DMS53 treated with DMSO at 0.1 percent for 48 hours (cell line): Measurements from ENCODE around the gene PLEK.
"Not testable (repeated sequence)": the region's sequence is repeated elsewhere in the genome, so short reads cannot be mapped to it uniquely, and the experiment has no call there.

Experiments used
- DNase-seq: peaks from one replicate; lab custom pipeline; 2025; ENCODE audit not compliant: unreplicated experiment; lab: John Stamatoyannopoulos, UW

Gene PLEK, protein sequence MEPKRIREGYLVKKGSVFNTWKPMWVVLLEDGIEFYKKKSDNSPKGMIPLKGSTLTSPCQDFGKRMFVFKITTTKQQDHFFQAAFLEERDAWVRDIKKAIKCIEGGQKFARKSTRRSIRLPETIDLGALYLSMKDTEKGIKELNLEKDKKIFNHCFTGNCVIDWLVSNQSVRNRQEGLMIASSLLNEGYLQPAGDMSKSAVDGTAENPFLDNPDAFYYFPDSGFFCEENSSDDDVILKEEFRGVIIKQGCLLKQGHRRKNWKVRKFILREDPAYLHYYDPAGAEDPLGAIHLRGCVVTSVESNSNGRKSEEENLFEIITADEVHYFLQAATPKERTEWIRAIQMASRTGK

GRCh38 chr2:68365087-68365486, at the start of gene PLEK:
Gene PLEK, plus strand, starts transcription at chr2:68365282. Its CDS starts 70 bp downstream, at chr2:68365352.
- no peak for DNase-seq

GRCh38 chr2:68316111-68316510, 49.0 kb upstream of the PLEK start:
- DNase-seq: no peak

DNA sequence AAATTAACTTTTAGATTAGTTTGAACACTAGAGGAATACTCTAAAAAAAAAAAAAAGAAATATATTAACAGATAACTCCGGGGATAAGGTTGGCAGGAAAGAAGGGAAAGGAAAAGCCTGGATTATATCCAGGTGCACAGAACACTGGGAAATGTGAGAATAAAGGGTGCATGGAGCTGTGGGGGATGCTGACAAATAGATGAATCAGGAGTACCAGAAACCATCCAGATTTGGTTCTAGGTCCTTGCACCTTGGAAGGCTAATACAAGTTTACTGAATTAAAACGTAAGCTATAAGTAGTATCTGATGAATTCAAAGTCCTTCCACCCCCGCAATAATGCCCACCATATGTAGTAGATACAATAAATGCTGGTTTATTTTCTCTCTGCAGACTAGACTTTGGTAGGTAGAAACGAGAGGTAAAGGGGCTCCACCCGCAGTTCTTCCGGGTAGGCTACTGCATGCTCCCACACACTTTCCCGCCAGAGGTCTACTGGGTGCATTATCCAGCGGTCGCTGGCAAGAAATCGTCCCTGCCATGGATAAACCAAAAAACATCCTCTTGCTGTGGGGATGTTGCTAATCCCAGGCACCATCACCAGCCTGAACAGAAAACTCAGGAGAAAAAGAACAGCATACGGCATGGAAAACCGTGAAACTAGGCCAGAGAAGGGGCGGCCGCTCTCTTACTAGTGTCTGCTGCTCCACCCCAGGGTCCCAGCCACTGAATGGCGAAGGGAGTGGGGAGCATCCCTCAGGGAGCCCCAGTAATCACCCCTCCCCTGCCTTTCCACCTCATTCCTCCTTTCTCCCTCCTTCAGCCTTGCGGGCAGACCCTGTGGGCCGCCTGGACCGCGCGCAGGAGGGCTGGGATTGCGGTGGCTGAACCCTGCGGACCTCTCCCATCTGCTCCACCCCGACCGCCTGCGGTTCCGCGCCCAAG, 46.8 kb upstream of the PLEK start:
- DNase-seq: no peak

DNA sequence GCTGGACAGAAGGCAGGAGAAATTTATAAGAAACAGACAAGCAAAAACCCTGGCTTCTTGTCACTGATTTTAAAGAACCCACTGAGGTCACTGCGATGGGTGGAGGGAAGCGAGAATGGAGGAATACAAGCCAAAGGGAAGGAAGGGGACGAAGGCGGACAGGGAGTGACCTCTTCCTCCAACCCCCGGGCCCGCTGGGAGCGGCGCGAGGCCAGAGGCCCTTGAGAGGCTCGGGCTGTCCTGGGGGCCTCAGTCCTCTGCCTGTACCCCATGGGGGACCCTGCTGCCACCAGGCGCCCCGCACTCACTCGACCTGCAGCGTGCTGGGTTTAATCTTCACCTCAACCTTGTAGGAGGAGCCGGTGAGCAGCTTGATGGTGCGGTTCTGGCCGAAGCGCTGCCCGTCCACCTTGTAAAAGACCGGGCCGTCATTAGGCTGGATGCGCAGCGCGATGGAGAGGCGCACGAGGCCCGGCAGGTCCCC, 46.1 kb upstream of the PLEK start:
- DNase-seq: no peak

GRCh38 chr2:68319398-68320117, 45.5 kb upstream of the PLEK start, which contains the start of gene CNRIP1:
Gene CNRIP1, minus strand, starts transcription at chr2:68319949. Its CDS starts 549 bp downstream, at chr2:68319400.
- no peak for DNase-seq

- peak; percentile 37 for DNase-seq
Measured at GRCh38 chr2:68320118-68320641, 44.9 kb upstream of the PLEK start.

GRCh38 chr2:68325056-68325455, 40.0 kb upstream of the PLEK start:
- DNase-seq: no peak

- no peak for DNase-seq
Measured at GRCh38 chr2:68328901-68329300, 36.2 kb upstream of the PLEK start.

GRCh38 chr2:68330691-68331090, 34.4 kb upstream of the PLEK start:
- DNase-seq: no peak

GRCh38 chr2:68333009-68333408, 32.1 kb upstream of the PLEK start:
- no peak for DNase-seq

GRCh38 chr2:68333931-68334330, 31.2 kb upstream of the PLEK start:
- DNase-seq: no peak

DNA sequence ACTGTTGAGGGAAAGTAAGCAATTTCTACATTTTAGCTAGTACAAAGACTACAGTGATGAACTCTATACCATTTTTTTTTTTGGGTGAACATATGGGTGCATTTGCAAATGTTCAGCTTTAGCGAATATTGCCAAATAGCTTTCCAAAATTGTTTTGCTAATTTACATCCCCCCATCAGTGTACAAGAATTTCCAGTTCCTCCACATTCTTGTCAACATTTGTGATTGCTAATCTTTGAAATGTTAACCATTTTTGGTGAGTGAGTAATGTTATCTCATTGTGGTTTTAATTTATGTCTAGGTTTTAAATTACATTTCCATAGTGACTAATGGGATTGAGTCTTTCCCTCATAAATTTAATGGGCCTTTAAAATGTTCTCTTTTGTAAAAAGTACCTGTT, 28.9 kb upstream of the PLEK start:
- no peak for DNase-seq

DNA sequence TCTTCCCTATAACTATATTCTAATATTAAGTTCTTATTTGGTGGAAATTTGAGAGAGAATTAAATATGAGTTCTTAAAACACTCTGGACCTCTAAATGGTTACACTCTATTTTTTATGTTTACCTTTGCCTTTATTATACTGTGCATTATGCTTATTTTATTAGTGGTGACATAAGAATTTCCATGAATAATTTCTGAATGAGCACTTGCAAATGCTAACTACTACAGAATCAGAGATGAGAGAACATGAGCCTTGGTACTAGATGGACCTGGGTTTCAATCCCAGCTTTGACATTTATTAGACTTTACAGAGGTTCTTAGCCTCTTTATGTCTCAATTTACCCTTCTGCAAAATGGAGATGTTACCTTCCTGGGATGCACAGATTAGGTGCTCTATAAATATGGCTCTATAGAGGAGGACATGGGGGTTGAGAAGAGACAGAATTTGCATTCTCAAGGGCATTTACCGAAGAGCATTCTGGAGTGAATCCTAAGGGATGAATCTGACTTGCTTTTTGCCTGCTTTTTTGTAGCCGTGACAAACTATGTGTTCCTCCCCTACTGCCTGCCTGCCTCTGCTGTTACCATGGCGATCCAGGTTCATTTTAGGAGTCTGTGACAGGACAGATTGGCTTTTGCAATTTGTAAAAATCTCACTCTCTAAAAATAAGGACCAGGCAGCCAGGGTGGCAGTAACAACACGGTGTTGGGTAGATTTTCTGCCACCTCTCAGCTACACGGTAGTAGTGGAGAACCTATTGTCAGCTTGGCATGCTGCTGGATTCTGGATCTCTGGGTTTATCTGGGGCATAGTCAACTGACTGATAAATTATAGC, 24.6 kb upstream of the PLEK start:
- no peak for DNase-seq

DNA sequence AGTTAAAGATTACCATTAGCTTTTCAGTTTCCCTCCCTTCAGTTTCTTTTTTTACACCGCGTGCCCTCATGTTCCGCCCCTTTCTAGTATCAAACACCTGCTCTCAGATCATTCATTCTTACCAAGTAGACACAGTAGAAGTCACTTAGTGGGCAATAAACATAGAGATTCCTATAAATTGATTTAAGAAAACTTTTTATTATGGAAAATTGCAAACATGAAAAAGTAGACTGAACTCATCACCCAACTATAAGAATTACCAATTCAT, 24.1 kb upstream of the PLEK start:
- DNase-seq: no peak

DNA sequence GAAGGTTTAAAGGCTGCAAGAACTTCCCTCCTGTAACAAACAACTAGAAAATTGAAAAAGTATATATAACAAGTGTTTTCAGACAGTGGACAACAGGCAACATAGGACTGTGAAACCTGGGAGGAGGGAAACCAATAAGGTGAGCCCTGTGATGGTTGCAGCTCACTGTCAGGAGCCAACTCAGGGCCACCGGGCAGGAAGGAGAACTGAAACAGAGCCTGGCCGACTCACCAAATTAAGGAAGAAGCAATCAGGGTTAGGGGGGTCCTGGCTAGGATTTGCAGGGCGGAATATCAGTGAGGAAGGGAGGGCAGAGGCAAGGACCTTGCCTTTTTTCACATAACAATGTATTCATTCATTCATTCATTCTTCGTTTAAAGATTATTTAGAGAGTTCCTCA, 23.5 kb upstream of the PLEK start:
- DNase-seq: no peak

DNA sequence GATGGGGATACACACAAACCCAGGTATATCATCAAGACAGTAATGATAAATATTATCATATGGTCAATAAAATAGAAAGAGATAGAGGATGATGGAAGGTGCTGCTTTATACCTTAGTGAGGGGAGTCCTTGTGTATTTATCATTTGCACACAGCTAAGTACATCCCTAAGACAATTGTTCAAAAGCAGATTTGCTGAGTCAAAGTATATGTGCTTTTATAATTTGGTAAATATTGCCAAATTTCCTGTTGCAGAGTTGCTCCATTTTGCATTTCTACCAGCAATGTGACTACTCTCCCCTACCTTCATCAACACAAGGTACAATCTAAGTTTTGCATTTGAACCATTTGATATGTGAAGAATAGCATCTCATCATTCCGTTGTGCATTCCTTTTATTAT, 22.6 kb upstream of the PLEK start:
- no peak for DNase-seq

DNA sequence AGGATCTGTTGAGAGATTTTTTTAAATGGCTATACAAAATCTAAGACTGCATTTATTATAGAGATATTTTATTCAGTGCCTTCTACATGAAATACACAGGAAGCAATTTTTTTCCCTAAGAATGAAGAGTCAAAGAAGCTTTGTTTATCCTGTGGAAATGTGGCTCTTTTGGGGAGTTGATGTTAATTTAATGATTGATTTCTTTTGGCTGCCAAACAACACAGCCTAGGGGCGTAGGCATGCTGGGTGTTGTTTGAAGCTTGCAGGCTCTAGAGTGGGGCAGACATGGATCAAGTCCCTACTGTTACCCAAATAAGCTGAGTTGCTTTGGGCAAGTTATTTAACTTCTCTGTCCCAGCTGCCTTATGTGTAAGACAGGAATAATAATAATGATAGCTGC, 21.1 kb upstream of the PLEK start:
- no peak for DNase-seq

- DNase-seq: no peak
Measured at GRCh38 chr2:68345129-68345875, 19.8 kb upstream of the PLEK start.

DNA sequence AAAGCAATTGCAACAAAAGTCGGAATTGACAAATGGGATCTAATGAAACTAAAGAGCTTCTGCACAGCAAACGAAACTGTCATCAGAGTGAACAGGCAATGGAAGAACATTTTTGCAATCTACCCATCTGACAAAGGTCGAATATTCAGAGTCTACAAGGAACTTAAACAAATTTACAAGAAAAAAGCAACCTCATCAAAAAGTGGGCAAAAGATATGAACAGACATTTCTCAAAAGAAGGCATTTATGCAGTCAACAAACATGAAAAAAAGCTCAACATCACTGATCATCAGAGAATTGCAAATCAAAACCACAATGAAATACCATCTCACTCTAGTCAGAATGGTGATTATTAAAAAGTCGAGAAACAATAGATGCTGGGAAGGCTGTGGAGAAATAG, 16.0 kb upstream of the PLEK start:
- not testable (repeated sequence) for DNase-seq

DNA sequence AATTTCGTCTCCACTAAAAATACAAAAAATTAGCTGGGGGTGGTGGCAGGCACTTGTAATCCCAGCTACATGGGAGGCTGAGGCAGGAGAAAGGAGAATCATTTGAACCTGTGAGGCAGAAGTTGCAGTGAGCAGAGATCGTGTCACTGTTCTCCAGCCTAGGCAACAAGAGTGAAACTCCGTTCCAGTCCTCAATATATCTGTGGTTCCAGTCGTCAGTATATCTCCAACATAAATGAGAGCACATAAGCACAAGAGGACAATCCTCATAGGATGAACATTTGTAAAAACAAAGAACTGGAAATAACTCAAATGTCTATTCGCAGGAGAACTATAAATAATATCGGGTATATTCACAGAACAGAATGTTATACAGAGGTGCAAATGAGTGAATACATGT, 13.1 kb upstream of the PLEK start:
- no peak for DNase-seq
